Measurements from ENCODE around the gene BACH2. TPM values are rescaled to one million over a fixed set of nuclear protein-coding genes. Genes with fewer than 3 reads are reported as not detected.

BACH2 gene
- total and polyA plus RNA-seq, 10 of the 15 experiments (the other 5 are each of a cell fraction or from before 2014, with no cell fraction given): 0.03 to 0.28 (median 0.04) TPM; not detected in 3

GRCh38 chr6:89997456-89998445 is 298.9 kb downstream of the BACH2 start (continued):
- TF ChIP-seq ZBTB40 (IDR thresholded peaks at IDR 0.05; ENCODE audit: borderline replicate concordance) (no peak), E2F8 (IDR thresholded peaks at IDR 0.05; ENCODE audit: low read depth, partially characterized antibody) (no peak), ZBTB4 (CRISPR knock-in tag; IDR thresholded peaks at IDR 0.05) (no peak), TARDBP (IDR thresholded peaks at IDR 0.05; ENCODE audit: borderline replicate concordance) (no peak), SP1 (IDR thresholded peaks at IDR 0.05; ENCODE audit: low read depth, low read length) (no peak), MTA2 (IDR thresholded peaks at IDR 0.05; ENCODE audit: low read depth) (no peak), ATF3 (IDR thresholded peaks at IDR 0.05; ENCODE audit: borderline replicate concordance, extremely low read depth, low read depth, low read length) (no peak), CHD2 (IDR thresholded peaks at IDR 0.05; ENCODE audit: borderline replicate concordance, low read depth, low read length) (no peak), RAD51 (IDR thresholded peaks at IDR 0.05) (no peak), ZNF592 (IDR thresholded peaks at IDR 0.05) (no peak), BHLHE40 (IDR thresholded peaks at IDR 0.05; ENCODE audit: borderline replicate concordance in 1 of 2, low read depth in 2 of 2, low read length in 1 of 2) (no peak)
